GM10266 (cell line): ENCODE data around the gene TPPP3.

Experiments used
- DNase-seq: peaks from one replicate; pipeline ENCODE4 v3.0.0; 2012; ENCODE audit errors: extremely low spot score
- CTCF ChIP-seq: IDR thresholded peaks from 2 replicates; pipeline ENCODE4 v1.5.1; 2012; ENCODE audit warnings: mild to moderate bottlenecking, low read depth; ENCODE audit not compliant: control insufficient read depth, insufficient read depth; ENCODE audit errors: missing control alignments

The TPPP3 gene

GRCh38 chr16:67437513-67437912 lies 44.2 kb upstream of the TPPP3 start:
- DNase-seq: peak; percentile 59
- TF ChIP-seq CTCF: no peak

GRCh38 chr16:67436640-67437193 lies 43.4 kb upstream of the TPPP3 start:
- DNase-seq: no peak
- TF ChIP-seq CTCF: no peak

- TF ChIP-seq CTCF: no peak
- DNase-seq: no peak
These were observed 42.5 kb upstream of the TPPP3 start for GRCh38 chr16:67435758-67436164.

GRCh38 chr16:67433131-67433719 lies 39.9 kb upstream of the TPPP3 start:
- TF ChIP-seq CTCF: no peak
- DNase-seq: no peak

GRCh38 chr16:67432506-67432890 lies 39.2 kb upstream of the TPPP3 start:
- DNase-seq: no peak
- TF ChIP-seq CTCF: no peak

GRCh38 chr16:67431775-67432505 lies 38.6 kb upstream of the TPPP3 start:
- DNase-seq: no peak
- no peak for TF ChIP-seq CTCF
